IMR-90 (cell line): ENCODE results near the gene HAAO. TPM values are rescaled to one million over a fixed set of nuclear protein-coding genes. Genes with fewer than 3 reads are reported as not detected.

Source experiments
- ATAC-seq: fragments of 200-7000 bp; cut with Tn5 transposase; 2 replicates; pipeline ENCODE4 v1.9.1; 2020; ENCODE audit warnings: low read depth, mild to moderate bottlenecking, moderate library complexity
- BruUV-seq: library from RNA; stranded (reverse); fragments of 400-500 nt; replicated peaks from 2 replicates; lab custom pipeline; 2021; lab: Mats Ljungman, UMichigan
- CTCF ChIA-PET: fragments of 300-600 bp; formaldehyde crosslinking; extraction: SDS; loops from one replicate; lab custom pipeline; 2021; ENCODE audit warnings: antibody characterized with exemption; lab: Yijun Ruan, JAX
- POLR2A ChIA-PET: fragments of 300-600 bp; sonication (Branson Sonifier 250); formaldehyde crosslinking; loops from one replicate; lab custom pipeline; 2022; ENCODE audit warnings: antibody characterized with exemption; ENCODE audit not compliant: unreplicated experiment; lab: Charles Lee
- DNase-seq: peaks from one replicate; pipeline ENCODE4 v3.0.0; 2013
- H2AFZ ChIP-seq: replicated peaks from 2 replicates; pipeline ENCODE3; 2013; ENCODE audit warnings: low read length, mild to moderate bottlenecking; ENCODE audit not compliant: poor library complexity
- H2AK5ac ChIP-seq: 2 replicates; pipeline ENCODE4 v1.6.1; 2013; ENCODE audit warnings: low read depth, low read length, inconsistent platforms
- H2AK9ac ChIP-seq: replicated peaks from 2 replicates; pipeline ENCODE3; 2013; ENCODE audit warnings: mild to moderate bottlenecking, low read depth, low read length, moderate library complexity; ENCODE audit not compliant: poor library complexity
- H2BK120ac ChIP-seq: 2 replicates; pipeline ENCODE4 v1.6.1; 2013; ENCODE audit warnings: low read depth, low read length, inconsistent platforms
- H2BK15ac ChIP-seq: 3 replicates; pipeline ENCODE4 v1.6.1; 2013; ENCODE audit warnings: low read depth, low read length, inconsistent platforms
- H2BK20ac ChIP-seq: 2 replicates; pipeline ENCODE4 v1.6.1; 2013; ENCODE audit warnings: low read depth, mild to moderate bottlenecking, inconsistent platforms, low read length, moderate library complexity
- H2BK5ac ChIP-seq: 2 replicates; pipeline ENCODE4 v1.6.1; 2013; ENCODE audit warnings: mild to moderate bottlenecking, low read depth, low read length, inconsistent platforms; ENCODE audit not compliant: poor library complexity, severe bottlenecking
- H3K14ac ChIP-seq: replicated peaks from 2 replicates; pipeline ENCODE4 v1.6.1; 2013; ENCODE audit warnings: low read depth, low read length, inconsistent platforms
- H3K18ac ChIP-seq: 2 replicates; pipeline ENCODE4 v1.6.1; 2013; ENCODE audit warnings: low read depth, low read length, control low read depth
- H3K23ac ChIP-seq: 2 replicates; pipeline ENCODE4 v1.6.1; 2013; ENCODE audit warnings: low read depth, low read length, inconsistent platforms
- H3K27ac ChIP-seq: 2 replicates; pipeline ENCODE4 v1.5.1; 2013; ENCODE audit warnings: mild to moderate bottlenecking, control low read depth, low read length; ENCODE audit not compliant: insufficient read depth
- H3K27me3 ChIP-seq: 2 replicates; pipeline ENCODE4 v1.6.1; 2013; ENCODE audit warnings: low read length; ENCODE audit not compliant: control insufficient read depth, insufficient read depth
- H3K36me3 ChIP-seq: 2 replicates; pipeline ENCODE4 v1.6.1; 2013; ENCODE audit warnings: low read length, mixed read lengths; ENCODE audit not compliant: control insufficient read depth, insufficient read depth
- H3K4ac ChIP-seq: 2 replicates; pipeline ENCODE4 v1.6.1; 2013; ENCODE audit warnings: low read depth, low read length, inconsistent platforms
- H3K4me1 ChIP-seq: 2 replicates; pipeline ENCODE4 v1.6.1; 2013; ENCODE audit warnings: low read length, mixed read lengths; ENCODE audit not compliant: control insufficient read depth, insufficient read depth
- H3K4me2 ChIP-seq: 2 replicates; pipeline ENCODE4 v1.6.1; 2013; ENCODE audit warnings: low read depth, mild to moderate bottlenecking, control low read depth, low read length, moderate library complexity
- H3K4me3 ChIP-seq: 2 replicates; pipeline ENCODE4 v1.5.1; 2013; ENCODE audit warnings: low read depth, mild to moderate bottlenecking, control low read depth, low read length, moderate library complexity; ENCODE audit not compliant: insufficient read depth
- H3K56ac ChIP-seq: 2 replicates; pipeline ENCODE4 v1.6.1; 2013; ENCODE audit warnings: low read length, inconsistent platforms; ENCODE audit not compliant: insufficient read depth; ENCODE audit errors: extremely low read depth
- H3K79me1 ChIP-seq, 2 experiments: 2 replicates each; pipeline ENCODE4 v1.6.1; 2013; ENCODE audit warnings: low read length in 2 of 2, inconsistent platforms in 1 of 2, low read depth in 1 of 2
- H3K9ac ChIP-seq: 2 replicates; pipeline ENCODE4 v1.6.1; 2013; ENCODE audit warnings: low read depth, low read length, control low read depth
- H3K9me1 ChIP-seq: 2 replicates; pipeline ENCODE4 v1.6.1; 2013; ENCODE audit warnings: low read length, inconsistent platforms; ENCODE audit not compliant: insufficient read depth
- H3K9me3 ChIP-seq: 2 replicates; pipeline ENCODE4 v1.6.1; 2013; ENCODE audit warnings: low read length; ENCODE audit not compliant: control insufficient read depth, insufficient read depth
- H4K20me1 ChIP-seq: 2 replicates; pipeline ENCODE4 v1.6.1; 2013; ENCODE audit warnings: low read length, inconsistent platforms; ENCODE audit not compliant: insufficient read depth
- H4K5ac ChIP-seq: 2 replicates; pipeline ENCODE4 v1.6.1; 2013; ENCODE audit warnings: mild to moderate bottlenecking, low read depth, low read length, control low read depth
- H4K8ac ChIP-seq, 2 experiments: 2 replicates each; pipeline ENCODE4 v1.6.1; 2013; ENCODE audit warnings: low read depth in 2 of 2, low read length in 2 of 2, control low read depth in 1 of 2, inconsistent platforms in 1 of 2
- H4K91ac ChIP-seq: 2 replicates; pipeline ENCODE4 v1.6.1; 2013; ENCODE audit warnings: low read depth, low read length, inconsistent platforms; ENCODE audit not compliant: insufficient read depth
- MAFK ChIP-seq: IDR thresholded peaks from 2 replicates; pipeline ENCODE4 v1.6.1; 2012; ENCODE audit warnings: low read depth, low read length, improper control_type of control experiment
- POLR2A ChIP-seq: IDR thresholded peaks from 2 replicates; pipeline ENCODE4 v1.6.1; 2012; ENCODE audit warnings: mild to moderate bottlenecking, low read depth, low read length
- USF2 ChIP-seq: fragments of 150-350 bp; IDR thresholded peaks from 2 replicates; pipeline ENCODE4 v1.6.1; 2017; ENCODE audit warnings: mild to moderate bottlenecking, antibody characterized with exemption, low read length, low read depth
- WGBS, 2 experiments: methylation state at CpG; one replicate each; pipeline versions ENCODE4 v1.1.5 to v1.1.7; 2013; ENCODE audit warnings: missing lambda C conversion rate in 2 of 2; ENCODE audit not compliant: insufficient read length in 1 of 2; ENCODE audit errors: extremely low coverage in 2 of 2; 5-methylcytosine and 5-hydroxymethylcytosine counted together
- dilution Hi-C: fragments of 300-500 bp; cut with HindIII; formaldehyde crosslinking; loops from one replicate; pipeline ENCODE4 v1.14.3; 2018; ENCODE audit warnings: low sequenced_read_pairs; ENCODE audit not compliant: unreplicated experiment
- in situ Hi-C: fragments of 300-500 bp; cut with MboI; formaldehyde crosslinking; loops from 3 replicates; pipeline ENCODE4 v1.14.3; 2019; ENCODE audit warnings: low sequenced_read_pairs, inconsistent platforms, mixed read lengths
- intact Hi-C: fragments of 100-400 bp; cut with micrococcal nuclease; formaldehyde crosslinking; loops from 2 replicates; pipeline ENCODE4 v1.10.0; 2022
- polyA plus RNA-seq, 3 experiments: library from polyadenylated mRNA; depleted of rRNA; stranded (reverse); fragments of >200 nt; gene quantifications; 2 replicates each; pipeline ENCODE4 v1.2.3, GENCODE V29; 2012; ENCODE audit warnings: low replicate concordance in 1 of 3
- total RNA-seq: library from RNA; depleted of rRNA; stranded (reverse); fragments of >200 nt; gene quantifications from 2 replicates; pipeline ENCODE4 v1.2.3, GENCODE V29; 2012

Gene HAAO
- total and polyA plus RNA-seq, 2 of the 4 experiments (the other 2 are of a cell fraction) = 0.05 to 0.18 TPM

- Histone ChIP-seq H3K9ac (no peak overlapping the region), H4K8ac (no peak overlapping the region), H4K5ac (no peak overlapping the region), H3K56ac (no peak overlapping the region), H4K20me1 (no peaks in the 10 kb centered on the region), H2BK15ac (no peak overlapping the region), H3K4ac (no peak overlapping the region), H2BK5ac (no peak overlapping the region), H2BK120ac (no peak overlapping the region), H2BK20ac (no peak overlapping the region), H2AFZ (no peak overlapping the region), H3K27ac (no peak overlapping the region), H2AK5ac (no peak overlapping the region), H3K79me1 (no peaks in the 10 kb centered on the region), H3K27me3 (no peaks in the 10 kb centered on the region), H3K14ac (no peak overlapping the region), H3K23ac (no peak overlapping the region), H3K9me1 (no peaks in the 10 kb centered on the region), H3K9me3 (no peaks in the 10 kb centered on the region), H4K91ac (no peak overlapping the region), H3K18ac (no peak overlapping the region), H3K4me2 (no peak overlapping the region), H3K4me3 (no peak overlapping the region), H2AK9ac (peak overlapping the region; percentile 42), H3K36me3 (no peaks in the 10 kb centered on the region), H3K4me1 (no peaks in the 10 kb centered on the region)
- DNase-seq = no peak
- in situ Hi-C loops (no loop called here), intact Hi-C loops (no loop called here), dilution Hi-C loops (no loop called here)
- TF ChIP-seq USF2 = no peak
- no peak for TF ChIP-seq MAFK
- TF ChIP-seq POLR2A = no peak
- ATAC-seq = no peak
- BruUV-seq = no TSS peak
- ChIA-PET CTCF (no interaction called here), POLR2A (no interaction called here)
- 81% methylated on average over 9 of the region's 16 CpGs; no CpG with 5 or more reads in 1 of the 2 experiments for WGBS, 2 experiments
Measured at GRCh38 chr2:42767080-42767898, 25.1 kb downstream of the HAAO start.
